ENCODE measurements around the gene RDM1.
A peak's percentile ranks its signal among the peaks of the same experiment; 100 is the strongest.
"Not testable (repeated sequence)": the region's sequence is repeated elsewhere in the genome, so short reads cannot be mapped to it uniquely, and the experiment has no call there.

The RDM1 gene

GRCh38 chr17:35930211-35931065 is at the start of gene RDM1:
Gene RDM1, minus strand, starts transcription at chr17:35930773. Its CDS starts 46 bp downstream, at chr17:35930727.
- peak; percentile 58 to 90 (median 74) for DNase-seq (ENCODE audit: low read depth in 3 of 3)

- DNase-seq (ENCODE audit: low read depth in 3 of 3): no peak
Observed at GRCh38 chr17:35978346-35978745, 47.8 kb upstream of the RDM1 start.

GRCh38 chr17:35977509-35977908 is 46.9 kb upstream of the RDM1 start:
- no peak for DNase-seq (ENCODE audit: low read depth in 3 of 3)

- no peak for DNase-seq (ENCODE audit: low read depth in 3 of 3)
Observed at GRCh38 chr17:35973333-35974260, 43.0 kb upstream of the RDM1 start.

DNA sequence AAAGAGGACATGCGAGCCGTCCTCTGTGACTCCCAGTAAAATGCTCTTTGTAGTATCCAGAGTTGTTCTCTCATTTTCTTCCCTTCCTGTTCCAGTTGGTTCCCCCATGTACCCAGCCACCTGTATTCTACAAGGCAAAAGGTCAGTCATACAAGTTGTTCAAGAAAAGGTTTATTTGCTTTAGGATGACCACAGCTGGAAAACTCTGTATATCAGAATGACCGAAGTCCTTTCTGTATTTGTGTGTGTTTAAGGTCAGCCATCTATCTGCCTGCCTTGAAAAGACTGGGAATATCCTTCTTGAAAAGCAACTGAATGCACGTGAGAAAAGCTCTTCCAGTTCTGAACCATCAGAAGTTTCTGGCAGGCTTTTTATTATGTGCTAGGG is 42.4 kb upstream of the RDM1 start:
- no peak for DNase-seq (ENCODE audit: low read depth in 3 of 3)

DNA sequence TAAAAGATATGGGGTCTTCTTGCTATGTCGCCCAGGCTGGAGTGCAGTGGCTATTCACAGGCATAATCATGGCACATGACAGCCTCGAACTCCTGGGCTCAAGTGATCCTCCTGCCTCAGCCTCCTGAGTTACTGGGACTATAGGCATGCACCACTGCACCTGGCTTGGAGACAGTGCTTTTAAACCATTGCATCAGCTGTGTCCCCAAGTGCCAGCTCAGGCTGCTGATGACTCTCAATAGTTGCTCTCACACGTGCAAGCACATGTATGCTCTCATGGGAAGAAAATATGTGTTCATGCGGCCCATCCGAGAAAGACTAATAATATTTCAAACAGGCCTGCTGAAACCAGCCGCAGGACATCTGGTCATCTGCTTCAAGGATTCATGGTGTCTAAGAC is 42.0 kb upstream of the RDM1 start:
- no peak for DNase-seq (ENCODE audit: low read depth in 3 of 3)

DNA sequence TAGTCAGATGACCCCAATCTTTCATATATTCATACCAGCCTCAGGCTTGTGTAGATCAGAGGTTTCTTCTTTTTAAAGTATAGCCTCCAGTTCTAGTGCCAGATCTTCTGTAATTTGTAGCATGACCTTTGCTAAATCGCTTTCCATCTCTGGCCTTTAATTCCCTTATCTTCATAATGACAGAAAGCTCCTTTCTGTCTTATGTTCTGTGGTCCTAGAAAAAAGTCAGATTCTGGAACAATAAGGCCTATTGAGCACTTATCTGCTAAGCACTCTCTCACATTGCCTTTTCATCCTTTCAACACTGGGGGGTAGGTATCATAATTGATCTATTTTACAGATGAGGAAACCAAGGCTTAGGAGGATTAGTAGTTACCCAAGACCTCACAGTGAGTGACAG is 41.5 kb upstream of the RDM1 start:
- DNase-seq (ENCODE audit: low read depth in 3 of 3): no peak

DNA sequence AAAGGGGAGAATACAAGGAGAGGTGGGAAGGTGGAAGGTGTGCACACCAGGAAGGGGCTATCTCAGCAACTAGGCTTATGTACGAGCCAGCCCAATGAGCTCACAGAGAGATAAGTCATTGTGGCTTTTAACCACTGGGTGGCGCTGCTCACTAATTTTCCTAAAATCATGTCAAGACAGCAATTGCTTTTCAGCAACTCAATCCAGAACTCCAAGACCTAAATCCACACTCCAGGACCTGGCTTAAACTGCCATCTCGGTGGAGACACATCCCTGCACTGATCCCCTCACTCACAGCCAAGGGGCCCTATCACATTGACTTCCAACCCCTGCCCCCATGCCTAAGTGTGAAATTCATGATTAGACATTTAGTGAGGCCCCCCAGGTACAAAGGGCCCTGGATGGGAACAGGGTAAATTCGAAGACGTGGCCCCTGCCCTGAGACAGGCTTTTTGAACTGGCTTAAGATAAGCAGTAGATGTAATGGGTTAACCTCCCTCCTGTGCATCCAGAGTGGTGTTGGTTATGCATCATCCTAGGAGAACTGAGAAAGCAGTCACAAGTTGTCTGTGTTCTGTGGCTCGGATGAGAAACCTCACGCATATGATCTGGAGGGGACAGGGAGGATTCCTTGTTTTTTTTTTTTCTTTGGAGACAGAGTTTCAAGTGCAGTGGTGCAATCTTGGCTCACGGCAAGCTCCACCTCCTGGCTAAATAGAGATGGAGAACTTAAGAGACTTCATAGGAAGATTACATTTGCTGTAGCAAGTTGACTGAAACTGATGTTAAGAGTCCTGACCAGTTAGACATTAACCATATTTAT is 39.2 kb upstream of the RDM1 start:
- peak; percentile 31 to 61 (median 61) for DNase-seq (ENCODE audit: low read depth in 3 of 3)

GRCh38 chr17:35968520-35969054 is 38.0 kb upstream of the RDM1 start:
- DNase-seq (ENCODE audit: low read depth in 3 of 3): no peak

DNA sequence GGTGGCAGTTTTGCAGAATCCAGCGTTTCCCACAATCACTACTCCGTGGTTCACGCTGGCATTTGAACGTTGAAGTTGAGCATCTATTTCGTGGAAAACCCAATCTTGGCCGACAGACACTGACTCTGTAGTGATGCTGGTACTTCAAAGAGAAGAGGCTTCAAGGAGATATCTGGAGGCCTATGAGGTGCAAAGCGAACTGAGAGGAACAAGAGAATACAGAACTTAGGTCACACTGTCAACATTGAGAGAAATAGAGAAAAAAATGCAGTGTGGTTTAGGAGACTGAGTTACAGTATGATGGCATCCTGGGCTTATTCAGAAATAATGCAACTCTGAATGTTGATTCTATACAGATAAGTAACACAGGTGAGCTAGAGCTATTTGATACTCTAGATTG is 34.7 kb upstream of the RDM1 start:
- DNase-seq (ENCODE audit: low read depth in 3 of 3): no peak

GRCh38 chr17:35963663-35964062 is 33.1 kb upstream of the RDM1 start:
- no peak for DNase-seq (ENCODE audit: low read depth in 3 of 3)

- no peak for DNase-seq (ENCODE audit: low read depth in 3 of 3)
Observed at GRCh38 chr17:35953720-35954119, 23.1 kb upstream of the RDM1 start.

DNA sequence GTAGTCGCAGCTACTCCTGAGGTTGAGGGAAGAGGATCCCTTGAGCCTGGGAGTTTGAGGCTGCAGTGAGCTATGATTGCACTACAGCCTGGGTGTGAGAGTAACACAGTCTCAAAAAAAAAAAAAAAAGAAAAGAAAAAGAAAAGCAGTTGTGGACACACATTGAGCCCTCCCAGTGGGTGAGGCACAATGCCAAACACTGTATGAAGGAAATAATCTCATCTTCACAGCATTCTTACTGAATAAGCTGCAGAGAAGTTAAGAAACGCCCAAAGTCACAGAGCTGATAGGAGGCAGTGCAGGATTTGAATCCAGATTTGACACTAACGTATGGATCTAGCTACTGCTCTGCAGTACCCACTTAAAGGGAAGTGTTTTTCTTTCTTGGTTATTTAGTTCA is 18.8 kb upstream of the RDM1 start:
- DNase-seq (ENCODE audit: low read depth in 3 of 3): no peak

DNA sequence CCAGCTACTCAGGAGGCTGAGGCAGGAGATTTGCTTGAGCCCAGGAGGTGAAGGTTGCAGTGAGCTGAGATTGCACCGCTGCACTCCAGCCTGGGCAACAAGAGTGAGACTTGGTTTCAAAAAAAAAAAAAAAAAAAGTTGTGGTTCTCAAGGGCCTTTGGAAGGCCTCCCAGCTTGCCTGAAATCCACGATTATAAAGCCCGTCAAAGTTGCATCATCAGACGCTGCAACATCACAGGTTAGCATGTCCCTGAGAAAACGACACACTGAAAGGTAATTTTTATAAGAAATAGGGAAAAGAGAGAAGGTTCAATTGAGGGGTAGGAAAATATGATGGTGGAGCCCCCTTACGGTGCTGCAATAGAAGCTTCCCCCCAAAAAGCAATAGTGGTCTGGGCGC is 17.5 kb upstream of the RDM1 start:
- DNase-seq (ENCODE audit: low read depth in 3 of 3): no peak

GRCh38 chr17:35947156-35947585 is 16.6 kb upstream of the RDM1 start:
- DNase-seq (ENCODE audit: low read depth in 3 of 3): peak in 2 of 3 experiments; percentile 21 to 42

DNA sequence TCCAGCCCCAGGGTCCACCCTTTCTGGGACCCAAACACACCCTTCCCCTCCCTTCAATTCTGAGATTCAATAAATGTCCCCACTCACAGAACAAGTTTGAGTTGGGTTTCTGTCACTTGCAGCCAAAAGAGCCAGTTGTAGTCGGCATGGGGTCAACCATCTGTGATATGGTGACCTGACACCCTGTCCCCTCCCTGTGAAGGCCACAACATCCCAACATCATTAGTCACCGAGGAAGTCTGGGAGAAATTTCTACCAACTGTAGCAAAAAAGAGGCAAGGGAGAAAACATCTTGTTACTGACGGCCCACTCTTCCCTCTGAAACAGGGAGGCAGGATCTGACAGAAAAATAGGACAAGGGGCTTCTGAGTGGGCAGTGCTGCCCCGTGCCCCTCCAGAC is 13.6 kb upstream of the RDM1 start:
- DNase-seq (ENCODE audit: low read depth in 3 of 3): no peak

DNA sequence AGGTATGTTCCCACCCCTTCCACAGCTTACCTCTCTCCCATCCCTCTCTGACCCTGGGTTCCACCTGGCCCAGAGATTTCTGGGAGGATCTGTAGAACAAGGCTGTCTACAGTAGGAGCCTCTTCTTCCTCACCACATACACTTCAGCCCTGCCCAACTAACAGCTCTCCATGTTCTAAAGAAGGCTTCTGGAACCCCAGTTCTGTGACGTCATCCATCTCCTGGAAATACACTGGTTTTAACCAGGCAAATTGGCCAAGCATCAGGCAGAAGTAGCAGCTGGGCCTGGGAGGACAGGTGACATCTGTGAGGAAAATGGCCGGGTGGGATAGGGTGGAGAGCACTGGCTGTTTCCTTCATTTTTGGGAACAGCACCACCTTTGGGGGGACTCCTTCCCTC is 13.0 kb upstream of the RDM1 start, which contains the start of gene LYZL6:
LYZL6 (minus strand) TSS at position 177 of the 400 bp plus-strand sequence. CDS start 4,357 bp downstream, outside the sequence.
- DNase-seq (ENCODE audit: low read depth in 3 of 3): no peak

- DNase-seq (ENCODE audit: low read depth in 3 of 3): no peak
Observed at GRCh38 chr17:35942588-35943186, 12.1 kb upstream of the RDM1 start.

DNA sequence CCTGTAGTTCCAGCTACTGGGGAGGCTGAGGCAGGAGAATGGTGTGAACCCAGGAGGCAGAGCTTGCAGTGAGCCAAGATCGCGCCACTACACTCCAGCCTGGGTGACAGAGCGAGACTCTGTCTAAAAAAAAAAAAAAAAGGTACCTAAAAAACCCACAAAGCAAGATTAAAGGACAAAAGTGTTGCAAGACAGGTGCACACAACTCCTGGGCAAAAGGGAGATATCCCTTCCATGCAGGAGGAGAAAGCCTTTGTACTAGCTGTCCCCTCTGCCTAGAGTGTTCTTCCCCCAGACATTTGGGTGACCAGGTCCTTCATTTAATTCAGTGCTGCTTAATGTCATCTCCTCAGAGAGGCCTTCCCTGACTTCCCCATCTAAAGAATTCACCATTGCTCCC is 7.9 kb upstream of the RDM1 start:
- DNase-seq (ENCODE audit: low read depth in 3 of 3): not testable (repeated sequence)

- no peak for DNase-seq (ENCODE audit: low read depth in 3 of 3)
Observed at GRCh38 chr17:35936063-35936462, 5.5 kb upstream of the RDM1 start.

DNA sequence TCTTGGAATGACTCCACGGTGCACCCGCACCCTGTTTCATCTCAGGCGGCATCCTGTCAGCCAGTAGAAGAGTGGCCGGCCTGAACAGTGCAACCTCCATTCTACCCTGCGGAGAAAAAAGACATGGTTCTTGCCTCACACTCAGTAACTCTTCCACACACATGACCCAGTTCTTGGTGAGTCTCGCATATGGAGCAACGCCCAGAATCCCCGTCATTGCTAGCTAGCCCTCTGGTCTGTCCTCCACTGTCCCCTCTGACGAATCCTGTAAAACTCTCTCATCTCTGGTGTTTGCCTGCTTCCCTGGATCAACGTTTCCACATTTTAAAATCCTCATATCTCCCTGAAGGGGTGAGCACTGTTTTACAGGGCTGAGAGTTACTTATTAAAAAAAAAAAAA is 4.2 kb upstream of the RDM1 start:
- no peak for DNase-seq (ENCODE audit: low read depth in 3 of 3)

Data from stimulated activated CD4-positive, alpha-beta T cell treated with anti-CD3 and anti-CD28 coated beads, TNF-alpha, amount 100 ng/mL, for 24 hours (primary cell).